GM10847 (cell line): ENCODE data around the gene ANXA8.

Source experiments
- POLR2A ChIP-seq: IDR thresholded peaks from 2 replicates; pipeline ENCODE4 v1.6.1; 2011; ENCODE audit not compliant: insufficient read length; ENCODE audit errors: extremely low read depth

Gene ANXA8

GRCh38 chr10:47451273-47451997 is 32.5 kb downstream of the ANXA8 start:
- no peak for TF ChIP-seq POLR2A

DNA sequence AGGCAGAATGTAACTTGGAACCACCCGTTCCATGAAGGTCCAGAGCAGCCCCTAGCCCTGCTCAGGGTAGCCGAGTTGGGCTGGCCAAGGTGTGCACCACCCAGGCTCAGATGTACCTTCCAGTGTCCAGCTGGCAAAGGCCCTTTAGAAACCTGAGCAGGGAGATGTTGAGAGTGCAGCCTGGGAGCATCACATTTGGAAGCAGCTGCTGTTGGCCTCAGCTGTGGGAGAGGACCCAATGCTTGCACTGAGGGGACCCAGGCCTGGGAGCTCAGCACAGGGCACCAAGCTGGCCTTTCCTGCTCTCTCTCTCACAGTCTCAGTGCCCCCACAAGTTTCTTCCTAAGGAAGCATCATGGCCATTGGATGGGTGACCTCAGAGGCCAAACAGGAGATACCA is 33.5 kb downstream of the ANXA8 start:
- no peak for TF ChIP-seq POLR2A

- no peak for TF ChIP-seq POLR2A
These were observed 33.9 kb downstream of the ANXA8 start for GRCh38 chr10:47449979-47450378.

DNA sequence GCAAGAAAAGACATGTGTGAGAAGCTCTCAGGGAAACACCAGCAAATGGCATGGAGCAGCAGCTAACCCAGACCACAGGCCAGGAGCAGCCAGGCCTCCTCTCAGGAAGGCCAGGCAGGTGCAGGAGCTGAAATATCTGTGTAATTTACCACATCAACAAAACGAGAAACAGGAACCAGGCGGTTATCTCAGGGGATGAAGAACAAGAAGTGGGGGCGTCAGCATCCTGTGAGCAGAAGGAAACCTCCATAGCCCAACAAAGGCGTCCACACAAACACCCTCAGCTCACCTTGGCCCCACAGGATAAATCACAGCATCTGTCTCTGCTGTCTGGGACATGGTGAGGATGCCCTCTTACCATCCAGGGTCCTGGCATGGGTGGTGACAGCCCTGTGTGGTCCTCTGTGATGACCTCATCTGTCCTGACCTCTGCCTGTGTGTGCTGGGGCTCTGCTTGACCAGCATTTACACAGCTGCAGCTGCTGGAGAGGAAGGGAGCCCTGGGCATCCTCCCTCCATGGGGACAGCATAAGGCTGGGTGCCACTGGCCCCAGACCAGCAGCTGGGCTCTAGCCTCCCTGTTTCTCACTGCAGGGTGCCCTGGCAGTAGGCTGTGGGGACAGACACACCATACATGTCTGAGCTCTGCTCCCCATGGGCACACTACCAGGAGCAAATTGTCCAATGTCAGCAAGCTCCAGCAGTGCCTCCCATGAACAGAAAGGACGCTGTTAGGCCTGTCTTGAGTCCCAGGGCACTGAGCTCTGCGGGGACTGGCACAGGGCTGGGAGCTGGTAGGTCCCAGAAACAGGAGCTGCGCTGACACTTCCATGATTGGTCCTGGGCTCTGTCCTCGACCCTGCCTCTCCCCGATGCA is 34.6 kb downstream of the ANXA8 start:
- no peak for TF ChIP-seq POLR2A

DNA sequence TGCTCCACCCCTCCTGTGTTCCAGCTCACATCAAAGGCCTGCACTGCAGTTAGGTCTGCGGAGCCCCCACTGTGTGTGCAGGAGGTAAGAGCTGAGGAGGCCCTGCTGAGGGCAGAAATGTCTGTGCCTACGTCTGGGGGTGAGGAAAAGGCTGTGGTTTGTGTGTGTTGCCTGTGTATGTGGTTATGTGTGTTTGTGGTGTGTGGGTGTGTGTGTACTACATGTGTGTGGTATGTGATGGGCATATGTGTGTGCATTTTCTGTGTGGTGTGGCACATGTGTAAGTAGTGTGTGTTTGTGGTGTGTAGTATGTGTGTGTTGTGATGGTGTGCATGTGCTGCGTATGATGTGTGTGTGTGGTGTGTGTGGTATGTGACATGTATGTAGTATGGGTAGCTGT is 36.2 kb downstream of the ANXA8 start:
- no peak for TF ChIP-seq POLR2A

DNA sequence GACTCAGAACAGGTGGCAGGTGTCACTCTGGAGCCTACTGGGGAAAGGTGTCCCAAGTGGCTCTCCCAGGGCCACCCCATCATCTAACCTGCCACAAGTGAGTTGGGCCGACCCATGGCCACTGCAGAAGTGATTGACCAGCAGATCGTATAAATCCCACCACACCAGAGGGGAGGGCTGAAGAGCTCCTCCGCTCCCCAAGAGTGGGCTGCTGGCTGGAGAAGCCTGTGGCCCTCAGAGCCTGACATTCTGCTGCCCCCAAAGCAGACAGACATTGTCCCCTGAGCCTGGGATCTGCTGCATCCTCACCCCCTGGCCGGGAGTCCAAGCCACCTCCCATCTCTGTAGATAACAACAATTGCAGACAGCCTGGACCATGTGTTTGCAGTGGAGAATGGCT is 36.7 kb downstream of the ANXA8 start:
- no peak for TF ChIP-seq POLR2A

DNA sequence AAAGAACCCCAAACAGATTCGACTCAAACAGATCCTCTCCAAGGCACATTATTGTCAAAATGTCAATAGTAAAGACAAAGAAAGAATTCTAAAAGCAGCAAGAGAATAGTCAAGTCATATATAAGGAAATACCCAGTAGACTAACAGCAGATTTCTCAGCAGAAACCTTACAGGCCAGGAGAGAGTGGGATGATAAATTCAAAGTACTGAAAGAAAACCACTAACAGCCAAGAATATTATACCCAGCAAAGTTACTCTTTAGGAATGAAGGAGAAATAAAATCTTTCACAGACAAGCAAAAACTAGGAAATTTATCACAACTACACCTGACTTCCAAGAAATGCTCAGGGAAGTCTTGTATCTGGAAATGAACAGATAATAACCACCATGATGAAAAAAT is 38.2 kb downstream of the ANXA8 start:
- no peak for TF ChIP-seq POLR2A

- no peak for TF ChIP-seq POLR2A
These were observed 39.9 kb downstream of the ANXA8 start for GRCh38 chr10:47444047-47444446.

- TF ChIP-seq POLR2A, result no peak
These were observed 40.8 kb downstream of the ANXA8 start for GRCh38 chr10:47443145-47443544.

DNA sequence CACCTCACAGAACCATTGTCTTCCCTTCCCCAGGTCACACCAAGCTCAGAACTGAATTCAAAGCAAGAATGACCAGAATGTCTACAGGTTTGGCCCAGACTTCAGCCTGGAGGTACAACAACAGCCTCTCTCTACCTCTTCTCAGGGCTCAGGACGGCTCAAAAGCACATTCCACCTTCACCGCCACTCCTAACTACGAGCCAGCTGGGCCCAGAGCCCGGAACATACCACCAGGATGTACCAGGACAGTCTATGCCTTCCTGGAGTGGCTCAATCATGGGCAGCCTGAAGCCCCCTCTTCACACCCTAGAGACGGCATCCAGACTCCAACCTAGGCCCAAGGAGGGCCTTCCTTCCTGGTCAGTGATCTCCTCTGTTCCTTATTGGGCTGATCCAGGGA is 41.6 kb downstream of the ANXA8 start:
- no peak for TF ChIP-seq POLR2A

GRCh38 chr10:47441938-47442337 is 42.0 kb downstream of the ANXA8 start:
- no peak for TF ChIP-seq POLR2A

DNA sequence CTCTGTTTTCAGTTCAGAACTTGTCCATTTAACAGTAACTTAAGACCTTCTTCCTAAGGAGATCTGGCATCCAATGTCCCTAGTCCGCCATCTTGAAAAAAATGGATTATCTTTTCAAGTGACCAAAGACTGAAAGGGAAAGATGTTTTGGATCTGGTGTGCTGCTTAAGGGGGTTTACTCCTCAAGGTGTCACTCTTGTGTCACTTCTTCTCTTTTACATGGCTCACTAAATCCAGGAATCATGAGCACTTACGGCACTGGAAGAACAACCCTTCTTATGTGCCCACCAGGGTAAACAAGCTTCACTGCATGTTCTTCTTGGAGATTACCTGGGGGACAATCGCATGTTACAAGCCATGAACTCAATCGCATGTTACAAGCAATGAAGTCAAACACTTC is 43.7 kb downstream of the ANXA8 start:
- no peak for TF ChIP-seq POLR2A

DNA sequence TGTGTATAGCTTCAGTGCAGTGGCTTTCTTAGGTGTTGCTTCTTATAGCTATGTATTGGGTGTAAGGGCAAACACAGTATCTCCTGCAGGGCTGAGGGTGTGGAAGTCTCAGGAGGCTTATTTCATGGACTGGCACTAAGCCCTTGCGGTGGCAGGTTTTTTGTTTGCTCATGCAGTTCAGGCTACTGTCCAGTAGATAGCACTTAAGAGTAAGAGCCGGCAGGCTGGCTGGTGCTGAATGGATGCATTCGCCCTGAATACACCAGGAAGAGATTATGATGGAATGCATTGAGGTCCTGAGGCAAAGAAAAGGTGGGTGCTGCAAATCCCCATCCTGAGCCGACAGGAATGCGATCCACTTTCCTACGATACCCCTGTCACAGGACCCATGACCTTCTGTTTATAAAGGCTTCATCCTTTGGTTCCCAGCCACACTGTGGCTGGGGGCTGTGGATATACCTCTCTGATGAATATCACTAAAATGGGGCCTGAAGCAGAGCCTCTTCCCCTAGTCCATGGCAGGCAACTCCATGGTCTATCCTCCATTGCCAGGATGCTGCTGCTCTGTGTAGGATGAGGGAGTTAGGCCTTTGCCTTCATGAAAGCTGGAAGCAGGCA is 44.9 kb downstream of the ANXA8 start:
- TF ChIP-seq POLR2A, result no peak

- no peak for TF ChIP-seq POLR2A
These were observed 48.8 kb downstream of the ANXA8 start for GRCh38 chr10:47435081-47435480.

GRCh38 chr10:47425813-47426419 is 58.0 kb downstream of the ANXA8 start:
- TF ChIP-seq POLR2A, result no peak

DNA sequence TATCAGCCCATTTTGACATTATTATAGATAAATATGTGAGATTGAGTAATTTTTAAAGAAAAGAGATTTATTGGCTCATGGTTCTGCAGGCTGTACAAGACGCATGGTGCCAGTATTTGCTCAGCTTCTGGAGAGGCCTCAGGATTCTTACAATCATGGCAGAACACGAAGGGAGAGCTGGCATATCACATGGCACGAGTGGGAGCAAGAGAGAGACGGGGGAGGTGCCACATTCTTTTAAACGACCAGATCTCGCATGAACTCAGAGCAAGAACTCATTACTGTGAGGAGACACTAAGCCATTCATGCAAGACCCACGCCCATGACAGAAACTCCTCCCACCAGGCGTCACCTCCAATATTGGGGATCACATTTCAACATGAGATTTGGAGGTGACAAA is 59.7 kb downstream of the ANXA8 start:
- no peak for TF ChIP-seq POLR2A
